Transverse colon (tissue), 4 donors: ENCODE results near the gene TOMM40L.
"Not testable (repeated sequence)": the region's sequence is repeated elsewhere in the genome, so short reads cannot be mapped to it uniquely, and the experiment has no call there.

ENCODE experiments used
- POLR2A ChIP-seq: fragments of 450-650 bp; IDR thresholded peaks from one replicate; pipeline ENCODE4 v1.6.1; 2016; ENCODE audit warnings: antibody characterized with exemption, mild to moderate bottlenecking, moderate library complexity
- POLR2AphosphoS5 ChIP-seq, 3 donors: sonication (generic); formaldehyde crosslinking; IDR thresholded peaks; one replicate each; pipeline ENCODE4 v1.6.1; 2016; ENCODE audit warnings: antibody characterized with exemption in 3 of 3
- TF ChIP-seq, protein P1 (sequence below), 5 experiments: fragments of 200-600 bp in 3 of 5; fragments of 450-650 bp in 2 of 5; sonication (generic) in 3 of 5; IDR thresholded peaks; 1 replicate in 2 of 5; 2 replicates in 3 of 5; pipeline ENCODE4 v1.5.1; 2016 to 2017; ENCODE audit warnings: antibody characterized with exemption in 5 of 5, inconsistent platforms in 3 of 5, mild to moderate bottlenecking in 2 of 5, moderate library complexity in 1 of 5

- TF ChIP-seq, protein P1, sequence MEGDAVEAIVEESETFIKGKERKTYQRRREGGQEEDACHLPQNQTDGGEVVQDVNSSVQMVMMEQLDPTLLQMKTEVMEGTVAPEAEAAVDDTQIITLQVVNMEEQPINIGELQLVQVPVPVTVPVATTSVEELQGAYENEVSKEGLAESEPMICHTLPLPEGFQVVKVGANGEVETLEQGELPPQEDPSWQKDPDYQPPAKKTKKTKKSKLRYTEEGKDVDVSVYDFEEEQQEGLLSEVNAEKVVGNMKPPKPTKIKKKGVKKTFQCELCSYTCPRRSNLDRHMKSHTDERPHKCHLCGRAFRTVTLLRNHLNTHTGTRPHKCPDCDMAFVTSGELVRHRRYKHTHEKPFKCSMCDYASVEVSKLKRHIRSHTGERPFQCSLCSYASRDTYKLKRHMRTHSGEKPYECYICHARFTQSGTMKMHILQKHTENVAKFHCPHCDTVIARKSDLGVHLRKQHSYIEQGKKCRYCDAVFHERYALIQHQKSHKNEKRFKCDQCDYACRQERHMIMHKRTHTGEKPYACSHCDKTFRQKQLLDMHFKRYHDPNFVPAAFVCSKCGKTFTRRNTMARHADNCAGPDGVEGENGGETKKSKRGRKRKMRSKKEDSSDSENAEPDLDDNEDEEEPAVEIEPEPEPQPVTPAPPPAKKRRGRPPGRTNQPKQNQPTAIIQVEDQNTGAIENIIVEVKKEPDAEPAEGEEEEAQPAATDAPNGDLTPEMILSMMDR (IDR thresholded peaks at IDR 0.05), result not testable (repeated sequence)
- not testable (repeated sequence) for TF ChIP-seq POLR2AphosphoS5 (IDR thresholded peaks at IDR 0.05); POLR2A
Measured at GRCh38 chr1:161224695-161225087, 1.2 kb upstream of the TOMM40L start.
